ENCODE results near the gene SP140L.
"Not testable (repeated sequence)": the region's sequence is repeated elsewhere in the genome, so short reads cannot be mapped to it uniquely, and the experiment has no call there.

SP140L gene

DNA sequence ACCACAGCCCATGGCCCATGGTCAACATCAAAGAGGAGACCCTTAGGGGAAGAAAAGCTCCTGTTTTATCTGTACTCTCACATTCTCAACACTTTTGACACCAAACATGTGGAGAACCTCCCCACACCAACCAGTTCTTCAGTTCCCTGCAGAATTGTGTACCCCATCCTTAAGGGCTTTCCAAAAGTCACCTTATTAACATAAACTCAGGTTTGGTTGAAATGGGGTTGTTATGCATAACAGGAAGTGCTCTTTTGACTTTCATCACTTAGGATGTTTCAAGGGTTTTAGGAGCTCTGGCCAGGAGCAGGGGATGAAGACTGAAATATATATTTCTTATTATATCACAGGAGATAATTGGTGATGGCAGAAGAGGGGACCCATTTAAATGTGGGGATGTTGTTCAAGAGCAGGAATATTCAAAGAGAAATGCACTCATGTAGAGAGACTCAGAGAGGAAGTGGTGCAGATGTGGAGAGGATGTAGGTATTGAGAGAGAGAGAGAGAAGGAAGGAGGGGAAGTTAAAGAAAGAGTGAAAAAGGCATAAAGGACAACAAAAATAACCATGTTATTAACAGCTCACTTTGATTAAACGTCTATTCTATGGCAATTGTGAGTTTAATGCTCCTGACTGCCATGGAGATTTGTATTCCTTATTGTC, 35.2 kb downstream of the SP140L start:
- DNase-seq (ENCODE audit: low read depth in 2 of 3, low spot score in 1 of 3): no peak

DNA sequence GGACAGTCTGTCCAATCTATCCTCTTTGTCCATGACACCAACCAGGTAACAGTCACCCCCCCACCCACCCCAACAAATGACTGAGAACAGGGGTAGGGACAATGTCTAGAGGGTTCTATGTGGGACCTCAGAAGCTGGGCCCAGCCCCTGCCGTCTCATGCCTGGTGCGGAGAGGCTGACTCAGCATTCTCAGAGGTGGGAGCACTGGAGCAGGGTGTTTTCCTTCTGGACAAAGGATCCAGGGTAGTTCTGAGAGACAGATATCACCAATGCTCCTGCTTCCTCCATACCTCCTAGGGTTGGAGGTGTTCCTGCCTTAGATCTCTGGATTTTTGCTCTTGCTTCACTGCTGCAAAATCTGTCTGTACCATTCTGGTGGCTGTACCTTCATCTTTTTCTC, 55.1 kb downstream of the SP140L start:
- no peak for DNase-seq (ENCODE audit: low read depth in 2 of 3, low spot score in 1 of 3)

DNA sequence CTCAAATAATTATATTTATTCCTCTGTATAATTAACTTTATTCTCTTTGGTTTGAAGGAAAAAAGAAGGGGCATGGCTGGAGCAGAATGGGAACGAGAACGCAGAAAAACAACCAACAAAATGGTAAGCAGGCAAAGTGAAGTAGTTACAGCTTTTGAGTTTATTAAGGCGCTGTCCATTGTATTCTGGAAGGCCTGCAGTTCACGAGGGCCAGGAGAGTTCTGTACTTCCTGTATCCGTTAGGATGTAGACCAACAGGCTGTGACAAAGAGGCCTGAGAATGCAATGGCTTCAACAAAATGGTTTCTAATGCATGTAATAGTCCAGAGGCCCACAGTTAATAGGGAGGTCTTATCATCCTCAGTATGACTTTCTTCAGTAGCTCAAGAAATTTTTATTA, 56.5 kb downstream of the SP140L start:
- no peak for DNase-seq (ENCODE audit: low read depth in 2 of 3, low spot score in 1 of 3)

DNA sequence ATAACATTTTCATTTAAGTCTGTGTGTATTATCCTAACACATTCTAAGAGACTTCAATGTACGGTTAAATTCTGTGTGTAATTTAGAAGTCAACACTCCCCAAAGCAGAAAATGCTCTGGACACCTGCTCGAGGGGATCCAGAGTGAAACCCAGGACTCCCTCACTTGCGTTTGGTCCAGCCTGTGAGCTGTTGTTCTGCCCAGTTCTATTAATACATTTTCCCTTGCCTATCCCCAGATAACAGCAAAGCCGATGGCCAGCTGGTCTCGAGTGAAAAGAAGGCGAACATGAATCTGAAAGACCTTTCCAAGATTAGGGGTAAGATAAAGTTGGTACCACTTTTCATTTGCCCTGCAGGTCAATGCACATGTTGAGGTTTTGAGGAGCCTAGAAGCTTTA, 58.0 kb downstream of the SP140L start:
- no peak for DNase-seq (ENCODE audit: low read depth in 2 of 3, low spot score in 1 of 3)

DNA sequence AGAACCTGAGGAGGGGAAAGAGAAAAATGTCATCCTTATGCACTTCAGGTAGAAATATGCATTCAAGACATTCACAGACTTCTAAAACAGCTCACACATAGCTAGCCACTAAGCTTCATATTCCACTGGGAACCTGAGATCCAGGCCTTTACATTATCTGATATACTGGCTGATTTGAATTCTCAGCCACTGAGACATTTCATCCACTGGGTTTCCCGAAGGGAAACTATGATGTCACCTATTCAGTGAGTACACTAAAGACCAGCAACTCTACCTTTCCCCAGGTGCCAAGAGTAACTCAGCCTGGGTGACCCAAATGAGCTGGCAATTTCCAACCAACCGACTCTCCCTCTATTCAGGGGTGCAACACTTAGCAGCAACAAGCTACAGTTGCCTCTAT, 67.3 kb downstream of the SP140L start:
- DNase-seq (ENCODE audit: low read depth in 2 of 3, low spot score in 1 of 3): no peak

DNA sequence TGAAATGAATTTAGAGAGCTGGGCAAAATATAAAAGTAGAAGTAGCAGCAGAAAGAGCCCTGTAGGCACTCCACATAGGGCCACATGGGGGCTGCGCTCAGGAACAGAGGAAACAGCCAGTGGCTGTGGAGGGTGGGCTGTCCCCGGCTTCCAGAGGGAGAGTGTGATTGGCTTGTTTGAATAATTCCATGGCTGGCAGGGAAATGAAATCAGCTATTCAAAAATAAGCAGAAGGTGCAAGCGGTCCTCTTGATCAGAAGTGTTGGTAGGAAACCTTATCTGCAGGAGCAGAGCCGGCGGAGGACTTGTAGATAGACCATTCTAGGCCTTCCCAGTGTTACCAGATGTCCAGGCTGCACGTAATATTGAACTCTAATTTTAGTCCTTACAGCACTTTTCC, 71.7 kb downstream of the SP140L start:
- DNase-seq (ENCODE audit: low read depth in 2 of 3, low spot score in 1 of 3): not testable (repeated sequence)

DNA sequence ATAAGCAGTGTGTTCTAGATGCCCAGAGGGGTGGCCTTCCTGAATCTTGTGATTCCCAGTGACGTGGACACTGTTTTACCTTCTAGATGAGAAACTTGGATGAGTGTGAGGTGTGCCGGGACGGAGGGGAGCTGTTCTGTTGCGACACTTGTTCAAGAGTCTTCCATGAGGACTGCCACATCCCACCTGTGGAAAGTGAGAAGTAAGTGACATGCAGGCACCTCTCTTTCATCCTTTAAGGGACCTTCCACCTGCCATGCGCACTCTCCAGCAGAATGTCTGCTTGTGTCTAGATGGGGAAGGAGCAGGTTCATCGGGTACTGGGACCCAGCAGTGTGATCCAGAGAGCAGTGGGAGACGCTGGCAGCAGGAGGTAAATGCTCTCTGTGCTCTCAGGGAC, 73.0 kb downstream of the SP140L start:
- DNase-seq (ENCODE audit: low read depth in 2 of 3, low spot score in 1 of 3): no peak

DNA sequence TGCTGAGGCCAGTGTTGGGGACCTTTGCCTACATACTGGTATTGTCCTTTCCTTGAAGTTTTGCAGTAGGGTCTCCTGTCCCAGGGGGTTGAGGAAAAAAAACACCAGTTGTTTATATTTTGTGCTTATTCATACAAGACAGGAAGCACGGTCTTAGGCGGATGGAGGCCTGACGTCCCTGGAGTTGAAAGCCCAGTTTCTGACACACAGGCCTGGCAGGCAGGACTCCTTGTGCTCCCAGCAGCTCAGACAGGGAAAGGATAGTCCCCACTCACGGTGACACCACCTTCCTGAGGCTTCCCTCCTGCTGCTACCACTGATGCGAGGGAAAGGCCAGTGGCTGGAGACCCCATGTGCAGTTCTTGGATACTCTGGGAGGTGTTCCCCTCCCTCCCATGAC, 73.5 kb downstream of the SP140L start:
- DNase-seq (ENCODE audit: low read depth in 2 of 3, low spot score in 1 of 3): no peak

DNA sequence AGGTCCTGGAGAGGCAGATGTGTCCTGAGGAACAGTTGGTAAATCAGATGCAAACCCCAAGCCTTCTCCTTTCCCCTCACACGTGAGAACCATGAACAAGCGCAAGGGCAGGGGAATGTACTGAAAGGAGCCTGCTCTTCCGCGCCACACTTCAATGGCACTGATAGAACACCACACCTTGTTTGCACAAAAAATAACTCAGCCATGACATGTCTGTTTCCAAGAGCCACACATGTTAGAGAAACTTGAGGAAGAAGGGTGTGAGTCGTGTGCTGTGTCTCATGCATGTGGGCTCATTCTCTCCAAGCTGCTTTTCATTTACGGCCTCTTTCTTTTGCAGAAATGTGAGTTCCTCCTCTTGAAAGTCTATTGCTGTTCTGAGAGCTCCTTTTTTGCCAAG, 74.0 kb downstream of the SP140L start:
- not testable (repeated sequence) for DNase-seq (ENCODE audit: low read depth in 2 of 3, low spot score in 1 of 3)

DNA sequence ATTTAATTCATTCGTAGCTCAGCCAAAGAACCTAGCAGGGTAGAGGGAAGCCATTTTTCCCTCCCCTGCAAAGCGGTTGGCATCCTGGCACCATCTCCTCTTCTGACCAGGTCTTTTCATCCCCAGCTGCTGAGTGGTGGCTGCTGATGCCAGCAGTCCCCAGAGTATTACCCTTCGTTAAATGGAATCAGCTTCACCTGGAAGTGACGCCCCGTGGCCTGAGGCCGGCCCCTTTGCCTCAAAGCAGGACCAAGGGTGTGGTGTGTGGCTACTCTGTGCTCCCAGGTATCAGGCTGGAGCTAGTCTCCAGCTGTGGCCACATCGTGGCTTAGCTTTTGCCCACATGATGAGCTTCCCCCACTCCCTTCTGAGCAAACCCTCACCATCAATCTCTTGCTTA, 76.8 kb downstream of the SP140L start:
- no peak for DNase-seq (ENCODE audit: low read depth in 2 of 3, low spot score in 1 of 3)

DNA sequence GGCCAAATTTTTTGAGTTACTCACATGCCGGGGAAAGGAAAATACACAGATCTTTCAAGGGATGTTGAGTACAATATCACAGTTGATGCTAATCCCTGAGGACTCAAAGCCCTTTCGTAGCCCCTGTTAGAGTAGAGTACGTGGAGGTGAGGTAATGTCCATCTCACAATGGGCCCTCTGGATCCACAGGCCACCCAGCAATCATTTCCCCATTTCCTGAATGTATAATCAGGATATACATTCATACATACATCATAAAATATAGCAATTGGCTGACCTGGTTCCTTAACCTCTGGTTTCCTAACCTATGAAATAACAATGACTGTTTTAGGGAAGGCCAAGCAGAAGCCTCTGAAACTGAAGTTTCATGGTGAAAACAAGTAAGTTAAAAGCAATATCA, 78.8 kb downstream of the SP140L start:
- DNase-seq (ENCODE audit: low read depth in 2 of 3, low spot score in 1 of 3): no peak

DNA sequence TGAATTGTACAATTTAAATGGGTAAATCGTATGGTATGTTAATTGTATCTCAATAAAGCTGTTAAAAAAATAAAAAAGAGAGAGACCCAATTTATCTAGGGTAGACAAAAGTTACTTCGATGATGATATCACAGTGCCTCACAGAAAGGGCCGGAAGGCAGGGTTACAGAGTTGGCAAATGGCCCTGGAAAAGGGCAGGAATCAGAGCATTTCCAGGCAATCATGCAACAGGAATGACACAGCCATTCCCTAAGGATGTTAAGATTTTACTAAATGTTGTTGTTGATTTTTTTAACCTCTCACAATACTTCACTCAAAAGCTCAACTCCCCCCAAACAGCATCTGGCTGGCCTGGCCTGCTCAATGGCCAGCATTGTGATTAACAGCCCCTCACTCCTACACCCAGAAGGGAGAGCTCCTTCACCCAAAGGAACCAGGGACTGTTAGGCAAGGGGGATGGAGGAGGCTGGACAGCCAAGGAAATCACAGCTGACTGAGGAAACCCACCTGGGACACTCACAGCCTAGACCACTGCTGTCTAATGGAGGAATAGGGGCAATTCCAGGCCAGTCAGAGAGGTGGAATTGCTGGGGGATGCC, 81.3 kb downstream of the SP140L start:
- no peak for DNase-seq (ENCODE audit: low read depth in 2 of 3, low spot score in 1 of 3)

DNA sequence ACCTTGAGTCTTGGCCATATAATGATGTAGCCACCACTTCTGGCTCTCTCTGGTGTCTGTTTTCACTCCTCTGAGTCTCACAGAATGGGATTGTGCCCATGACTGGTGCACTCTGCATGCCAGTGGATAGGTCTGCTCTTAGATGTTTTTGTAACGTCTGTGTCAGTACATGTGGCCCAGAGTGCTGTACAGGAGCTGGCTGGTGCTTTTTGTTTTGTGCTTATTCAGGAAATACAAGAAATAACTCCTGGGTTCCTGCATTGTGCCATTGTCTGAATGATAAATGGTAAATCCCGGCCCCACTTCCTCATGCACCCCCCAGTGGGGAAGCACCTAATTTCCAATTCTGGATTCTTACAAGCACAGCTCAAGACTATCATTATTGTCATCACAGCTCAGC, 82.3 kb downstream of the SP140L start:
- not testable (repeated sequence) for DNase-seq (ENCODE audit: low read depth in 2 of 3, low spot score in 1 of 3)

DNA sequence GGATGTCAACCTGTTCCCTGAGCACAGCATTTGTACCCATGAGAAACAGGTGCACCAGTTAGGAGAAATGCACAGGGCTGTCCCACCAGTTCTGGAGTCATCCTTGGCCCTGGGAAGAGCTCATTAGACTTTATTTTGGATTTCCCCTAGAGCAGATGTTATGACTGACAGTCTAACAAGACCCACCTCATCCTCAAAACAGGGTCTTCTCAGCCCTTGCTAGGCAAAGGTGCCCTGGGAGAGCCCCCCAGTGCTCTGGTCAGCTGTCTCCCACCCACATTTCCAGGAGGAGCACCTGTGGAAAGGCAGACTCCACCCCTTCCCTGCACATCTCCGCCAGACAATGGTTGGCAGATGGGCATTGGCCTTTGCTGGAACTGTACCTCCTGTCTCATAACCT, 83.3 kb downstream of the SP140L start:
- DNase-seq (ENCODE audit: low read depth in 2 of 3, low spot score in 1 of 3): no peak

DNA sequence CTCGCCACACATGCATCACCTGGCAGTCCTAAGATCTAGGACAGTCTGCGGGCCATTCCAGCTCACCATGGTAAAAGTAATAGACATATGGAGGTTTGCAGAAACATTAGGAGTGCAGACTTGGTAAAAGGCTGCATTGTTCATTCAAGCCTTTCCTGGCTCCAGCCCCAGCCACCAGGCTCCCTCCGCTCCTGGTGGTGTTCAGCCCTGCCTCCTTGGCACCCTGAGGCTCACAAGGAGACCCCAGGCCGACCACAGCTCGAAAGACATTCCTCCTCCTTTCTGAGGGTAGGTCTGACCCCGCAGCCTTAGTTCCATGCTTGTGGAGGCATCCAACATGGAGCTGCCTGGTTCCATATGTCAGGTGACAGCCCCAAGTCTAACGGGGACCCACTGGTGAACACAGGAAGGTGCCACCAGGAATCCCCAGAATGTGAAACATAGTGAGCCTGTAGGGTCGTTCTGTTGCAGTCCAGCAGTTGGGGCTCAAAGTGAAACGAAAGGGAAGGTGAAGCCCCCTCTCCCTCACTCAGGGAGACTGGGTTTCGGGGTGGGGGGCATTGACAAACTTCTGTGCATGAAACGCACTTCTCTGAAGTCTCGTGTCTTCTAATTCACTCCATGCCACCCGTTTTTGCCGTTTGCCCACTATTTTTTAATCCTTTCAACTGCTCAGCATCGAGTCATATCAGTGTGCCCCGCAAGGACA, 84.0 kb downstream of the SP140L start:
- DNase-seq (ENCODE audit: low read depth in 2 of 3, low spot score in 1 of 3): no peak

DNA sequence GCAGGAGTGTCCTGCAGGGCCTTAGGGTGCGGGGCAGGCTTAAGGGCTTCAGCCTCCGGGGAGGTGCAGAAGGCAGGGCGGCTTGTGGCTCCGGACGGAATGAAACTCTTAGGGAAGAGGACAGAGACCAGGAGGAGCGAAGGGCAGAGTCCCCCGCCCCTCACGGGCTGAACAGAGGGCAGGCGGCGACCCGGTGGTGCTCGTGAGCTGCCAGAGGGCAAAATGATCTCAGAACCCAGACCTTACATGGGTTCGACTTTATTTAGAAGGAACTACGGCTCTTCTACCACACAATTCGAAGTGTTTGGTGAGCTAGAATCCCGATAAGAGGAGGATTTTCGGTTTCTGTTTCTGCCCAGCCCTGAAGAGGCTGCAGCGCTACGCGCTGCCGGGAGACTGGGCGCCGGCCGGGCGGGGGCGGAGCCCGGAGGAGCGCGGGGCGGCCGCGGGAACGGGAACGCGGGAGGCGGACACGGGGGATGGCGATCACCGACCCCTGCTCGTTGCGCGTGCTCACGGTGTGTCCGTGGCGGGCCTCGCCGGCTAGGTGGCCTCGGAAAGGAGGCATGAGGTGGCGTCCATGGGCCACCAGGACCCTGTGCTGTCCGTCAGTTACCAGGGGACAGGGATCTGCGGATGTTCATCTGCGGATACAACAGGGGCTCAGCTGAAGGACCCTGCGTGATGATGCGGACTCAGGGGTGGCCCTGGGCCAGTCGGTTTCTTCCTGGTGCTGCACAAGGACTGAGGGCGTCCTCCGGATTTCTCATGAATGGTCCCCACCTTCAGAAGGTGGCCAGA, 84.8 kb downstream of the SP140L start:
- peak in 2 of 3 donors; percentile 49 to 57 for DNase-seq (ENCODE audit: low read depth in 2 of 3, low spot score in 1 of 3)

DNA sequence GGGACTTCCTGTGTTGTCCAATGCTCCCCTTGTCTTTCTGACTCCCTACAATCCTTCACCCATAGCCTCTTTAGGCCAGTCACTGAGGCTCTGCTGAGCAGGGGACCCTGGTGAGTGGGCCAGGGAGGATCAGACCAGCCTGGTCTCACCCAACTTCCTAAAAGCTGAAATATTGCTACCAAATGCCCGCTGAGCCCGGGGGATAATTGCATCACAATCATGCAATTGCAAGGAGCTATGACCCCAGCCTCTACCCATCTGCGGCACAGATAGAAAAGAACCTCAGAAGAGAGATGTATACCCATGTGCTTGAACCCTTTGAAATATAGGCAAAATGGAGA, 85.3 kb downstream of the SP140L start:
- no peak for DNase-seq (ENCODE audit: low read depth in 2 of 3, low spot score in 1 of 3)

DNA sequence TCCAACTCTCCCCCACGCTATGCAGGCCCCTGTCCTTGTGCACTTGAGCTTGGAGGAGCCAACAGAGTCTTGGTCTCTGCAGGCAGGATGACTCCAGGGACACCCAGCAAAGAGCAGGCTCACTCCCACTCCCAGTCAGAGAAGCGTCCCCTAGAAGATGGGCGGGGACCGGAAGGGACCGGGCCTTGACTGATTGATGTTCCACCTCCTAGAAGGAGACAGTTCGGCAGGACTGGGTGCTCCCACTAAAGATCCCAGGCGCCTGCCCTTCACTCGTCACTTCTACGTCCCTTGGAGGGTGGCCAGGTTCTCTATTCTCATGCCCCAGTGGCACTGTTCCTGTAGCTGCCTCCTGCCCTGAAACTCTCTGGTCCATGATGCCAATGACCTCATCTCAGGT, 85.9 kb downstream of the SP140L start:
- no peak for DNase-seq (ENCODE audit: low read depth in 2 of 3, low spot score in 1 of 3)

DNA sequence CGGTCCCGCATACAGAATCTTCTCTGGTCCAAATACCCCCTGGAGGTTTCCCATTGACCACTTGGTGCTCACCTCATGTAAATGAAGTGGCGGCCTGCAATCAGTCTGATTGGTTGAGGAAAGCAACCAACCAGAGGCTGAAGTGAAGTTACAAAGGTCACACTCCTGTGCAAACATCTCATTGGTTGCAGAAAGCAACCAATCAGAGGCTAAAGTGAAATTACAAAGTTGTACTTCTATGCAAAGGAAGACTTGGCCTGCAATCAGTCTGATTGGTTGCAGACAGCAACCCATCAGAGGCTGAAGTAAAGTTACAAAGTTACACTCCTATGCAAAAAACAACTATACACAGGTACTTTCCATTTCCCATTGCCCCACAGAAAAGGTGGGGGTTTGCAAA, 86.5 kb downstream of the SP140L start:
- DNase-seq (ENCODE audit: low read depth in 2 of 3, low spot score in 1 of 3): no peak

DNA sequence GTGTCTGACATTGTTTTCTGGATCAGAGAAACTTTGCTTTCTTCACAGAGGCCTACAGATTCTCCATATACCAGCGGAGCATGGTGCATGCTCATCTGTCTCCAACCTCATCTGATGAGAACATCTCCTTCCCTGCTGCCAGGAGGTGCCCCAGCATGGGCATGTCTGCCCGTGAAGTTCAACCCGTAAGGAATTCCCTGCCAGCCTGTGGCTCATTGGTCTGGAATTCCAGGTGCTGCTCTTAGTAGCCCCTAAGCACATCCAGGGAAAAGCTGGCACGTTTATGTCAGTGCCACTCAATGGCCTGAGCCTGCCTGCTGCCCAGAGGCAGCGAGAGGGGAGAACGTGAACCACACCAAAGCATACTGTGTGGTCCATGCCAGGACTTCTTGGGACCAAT, 87.3 kb downstream of the SP140L start:
- no peak for DNase-seq (ENCODE audit: low read depth in 2 of 3, low spot score in 1 of 3)

DNA sequence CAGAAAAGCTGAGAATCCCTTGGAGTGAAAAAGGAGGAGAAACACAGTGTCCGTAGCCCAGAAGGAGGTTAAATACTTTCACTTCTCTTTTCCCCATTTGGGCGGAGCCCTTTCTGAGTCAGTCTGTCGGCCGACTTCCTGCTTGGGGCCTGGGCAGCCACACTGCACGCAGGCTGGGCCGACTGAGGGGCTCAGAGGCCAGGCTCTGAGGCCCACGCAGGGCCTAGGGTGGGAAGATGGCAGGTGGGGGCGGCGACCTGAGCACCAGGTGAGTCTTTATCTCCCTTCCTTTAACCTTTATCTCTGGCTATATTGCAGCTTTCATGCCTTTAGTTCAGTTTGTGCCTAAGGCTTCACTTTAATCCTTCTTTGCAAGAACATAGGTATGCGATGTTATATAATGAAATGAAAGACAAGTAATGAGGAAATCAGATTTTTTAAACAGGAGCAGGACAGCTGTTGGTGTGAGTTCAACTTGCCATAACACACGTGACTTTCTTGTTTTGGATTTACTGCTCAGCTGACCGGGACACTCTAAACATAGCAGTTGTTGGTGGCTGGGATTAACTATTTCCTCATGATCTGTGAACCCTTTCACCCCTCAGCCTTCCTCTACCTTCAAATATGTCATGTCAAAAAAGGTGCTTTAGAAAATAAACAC, 89.2 kb downstream of the SP140L start, which contains the start of gene SP100:
SP100 (plus strand) TSS at position 141 of the 661 bp plus-strand sequence; CDS start at position 237, 96 bp downstream.
- peak; percentile 60 to 62 (median 62) for DNase-seq (ENCODE audit: low read depth in 2 of 3, low spot score in 1 of 3)

All from stimulated activated CD4-positive, alpha-beta T cell treated with anti-CD3 and anti-CD28 coated beads, Interleukin-12 subunit alpha, Interleukin-12 subunit beta, amount 100 ng/mL, for 48 hours (primary cell).